HepG2 (cell line): ENCODE data around the gene WDR35. TPM values are rescaled to one million over a fixed set of nuclear protein-coding genes. Genes with fewer than 3 reads are reported as not detected.

Experiments used
- CCDC6 ChIP-seq: sonication (generic); formaldehyde crosslinking; IDR thresholded peaks from 2 replicates; pipeline ENCODE4 v1.8.1; 2022; ENCODE audit warnings: mild to moderate bottlenecking, missing genetic modification reagents, moderate library complexity
- DPF2 ChIP-seq: sonication (generic); formaldehyde crosslinking; IDR thresholded peaks from 2 replicates; pipeline ENCODE4 v1.4.0; 2020; ENCODE audit warnings: mild to moderate bottlenecking, low read depth, missing genetic modification reagents, borderline replicate concordance
- HOXA5 ChIP-seq: sonication (generic); formaldehyde crosslinking; IDR thresholded peaks from 2 replicates; pipeline ENCODE4 v1.4.0; 2020; ENCODE audit warnings: missing genetic modification reagents
- KLF15 ChIP-seq: sonication (generic); formaldehyde crosslinking; IDR thresholded peaks from 2 replicates; pipeline ENCODE4 v1.8.1; 2023; ENCODE audit warnings: borderline replicate concordance, mild to moderate bottlenecking, inconsistent platforms, missing genetic modification reagents, mixed read lengths
- MEF2D ChIP-seq: sonication (generic); formaldehyde crosslinking; IDR thresholded peaks from 2 replicates; pipeline ENCODE4 v1.5.1; 2020; ENCODE audit warnings: mild to moderate bottlenecking, missing genetic modification reagents
- NFIC ChIP-seq: IDR thresholded peaks from 2 replicates; pipeline ENCODE4 v1.6.1; 2012; ENCODE audit warnings: mild to moderate bottlenecking, low read length, inconsistent platforms
- SNAPC2 ChIP-seq: sonication (generic); formaldehyde crosslinking; IDR thresholded peaks from 2 replicates; pipeline ENCODE4 v1.8.1; 2022; ENCODE audit warnings: mild to moderate bottlenecking, missing genetic modification reagents
- TEAD3 ChIP-seq: optimal IDR thresholded peaks from 2 replicates; pipeline ENCODE3; 2016; ENCODE audit warnings: borderline replicate concordance
- ZNF121 ChIP-seq: sonication (generic); formaldehyde crosslinking; IDR thresholded peaks from 2 replicates; pipeline ENCODE4 v1.5.0; 2020; ENCODE audit warnings: mild to moderate bottlenecking, missing genetic modification reagents
- ZNF317 ChIP-seq: sonication (generic); formaldehyde crosslinking; IDR thresholded peaks from 2 replicates; pipeline ENCODE4 v1.5.0; 2020; ENCODE audit warnings: mild to moderate bottlenecking, missing genetic modification reagents
- ZNF446 ChIP-seq: sonication (generic); formaldehyde crosslinking; IDR thresholded peaks from 2 replicates; pipeline ENCODE4 v1.5.0; 2020; ENCODE audit warnings: mild to moderate bottlenecking, missing genetic modification reagents
- ZNF496 ChIP-seq: sonication (generic); formaldehyde crosslinking; IDR thresholded peaks from 2 replicates; pipeline ENCODE4 v1.8.1; 2023; ENCODE audit warnings: mild to moderate bottlenecking, moderate library complexity, missing genetic modification reagents; ENCODE audit not compliant: insufficient replicate concordance
- ZNF775 ChIP-seq: sonication (generic); formaldehyde crosslinking; IDR thresholded peaks from 2 replicates; pipeline ENCODE4 v1.4.0; 2020; ENCODE audit warnings: missing genetic modification reagents, mild to moderate bottlenecking, moderate library complexity, borderline replicate concordance
- ZZZ3 ChIP-seq: sonication (generic); formaldehyde crosslinking; IDR thresholded peaks from 2 replicates; pipeline ENCODE4 v1.4.0; 2020; ENCODE audit warnings: missing genetic modification reagents, mild to moderate bottlenecking, borderline replicate concordance
- polyA plus RNA-seq, 8 experiments: library from polyadenylated mRNA; depleted of rRNA in 3 of 8; stranded (reverse) in 7 of 8; unstranded in 1 of 8; fragments of >200 nt; fragmentation: Illumina TruSeq in 4 of 8; extraction: Trizol in 4 of 8; gene quantifications; 2 replicates each; pipeline versions ENCODE4 v1.2.1 to v1.2.3, GENCODE V29; 2011 to 2016; ENCODE audit warnings: low read depth in 4 of 8, missing spikeins in 1 of 8, mixed read lengths in 1 of 8; ENCODE audit not compliant: insufficient read depth in 1 of 8
- total RNA-seq, 5 experiments: library from RNA; depleted of rRNA; stranded (reverse); fragments of >200 nt; fragmentation: Illumina TruSeq; extraction: Trizol; gene quantifications; 2 replicates each; pipeline ENCODE4 v1.2.3, GENCODE V29; 2016; ENCODE audit warnings: low read depth in 1 of 5
- TF ChIP-seq, protein P1 (sequence below): sonication (generic); formaldehyde crosslinking; IDR thresholded peaks from 2 replicates; pipeline ENCODE4 v1.5.1; 2020; ENCODE audit warnings: mild to moderate bottlenecking, missing genetic modification reagents
- TF ChIP-seq, protein P2 (sequence below): IDR thresholded peaks from 2 replicates; pipeline ENCODE4 v1.6.1; 2012; ENCODE audit warnings: low read depth, low read length, improper control_type of control experiment
- TF ChIP-seq, protein P3 (sequence below): IDR thresholded peaks from 2 replicates; pipeline ENCODE4 v1.6.1; 2016
- TF ChIP-seq, protein P4 (sequence below): sonication (generic); formaldehyde crosslinking; IDR thresholded peaks from 2 replicates; pipeline ENCODE4 v1.4.0; 2020; ENCODE audit warnings: missing genetic modification reagents

WDR35 gene
- total and polyA plus RNA-seq, 2 of the 13 experiments (the other 11 are each of a cell fraction or from before 2014, with no cell fraction given): 11.1 to 19.6 TPM

DNA sequence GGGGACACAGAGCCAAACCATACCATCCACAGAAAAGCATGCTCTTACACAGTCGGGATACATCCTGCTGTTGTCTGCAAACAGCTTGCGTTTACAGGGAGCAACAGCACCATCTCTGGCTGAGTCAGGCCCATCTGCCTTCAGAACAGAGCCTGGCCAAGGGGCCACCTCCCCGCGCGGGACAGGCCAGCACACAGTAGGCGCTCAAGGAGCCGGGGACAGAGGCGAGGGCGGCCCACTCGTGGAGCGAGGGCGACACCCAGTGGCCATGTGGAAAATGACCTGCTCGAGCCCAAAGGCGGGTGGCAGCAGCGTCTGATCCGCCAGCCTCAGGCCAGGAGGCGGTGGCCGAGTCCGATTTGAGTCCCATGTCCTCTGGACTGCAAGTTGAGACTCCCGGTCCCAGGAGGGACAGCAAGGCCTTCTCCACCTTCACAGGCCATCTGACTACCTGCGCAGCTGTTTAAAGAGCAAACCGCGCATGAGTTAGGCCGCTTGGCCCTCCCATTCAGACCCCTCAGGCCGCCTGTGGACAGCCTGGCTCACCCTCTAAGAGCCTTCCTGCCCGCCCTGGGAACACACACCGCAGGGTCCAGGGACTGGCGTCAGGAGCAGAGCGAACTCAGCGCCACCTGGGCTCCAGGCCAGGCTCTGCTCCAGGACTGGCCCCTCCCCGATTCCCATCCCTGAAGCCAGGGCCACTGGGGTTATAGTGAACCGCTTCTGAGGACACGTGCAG lies 126.4 kb downstream of the WDR35 start (continued):
- TF ChIP-seq, protein P1, sequence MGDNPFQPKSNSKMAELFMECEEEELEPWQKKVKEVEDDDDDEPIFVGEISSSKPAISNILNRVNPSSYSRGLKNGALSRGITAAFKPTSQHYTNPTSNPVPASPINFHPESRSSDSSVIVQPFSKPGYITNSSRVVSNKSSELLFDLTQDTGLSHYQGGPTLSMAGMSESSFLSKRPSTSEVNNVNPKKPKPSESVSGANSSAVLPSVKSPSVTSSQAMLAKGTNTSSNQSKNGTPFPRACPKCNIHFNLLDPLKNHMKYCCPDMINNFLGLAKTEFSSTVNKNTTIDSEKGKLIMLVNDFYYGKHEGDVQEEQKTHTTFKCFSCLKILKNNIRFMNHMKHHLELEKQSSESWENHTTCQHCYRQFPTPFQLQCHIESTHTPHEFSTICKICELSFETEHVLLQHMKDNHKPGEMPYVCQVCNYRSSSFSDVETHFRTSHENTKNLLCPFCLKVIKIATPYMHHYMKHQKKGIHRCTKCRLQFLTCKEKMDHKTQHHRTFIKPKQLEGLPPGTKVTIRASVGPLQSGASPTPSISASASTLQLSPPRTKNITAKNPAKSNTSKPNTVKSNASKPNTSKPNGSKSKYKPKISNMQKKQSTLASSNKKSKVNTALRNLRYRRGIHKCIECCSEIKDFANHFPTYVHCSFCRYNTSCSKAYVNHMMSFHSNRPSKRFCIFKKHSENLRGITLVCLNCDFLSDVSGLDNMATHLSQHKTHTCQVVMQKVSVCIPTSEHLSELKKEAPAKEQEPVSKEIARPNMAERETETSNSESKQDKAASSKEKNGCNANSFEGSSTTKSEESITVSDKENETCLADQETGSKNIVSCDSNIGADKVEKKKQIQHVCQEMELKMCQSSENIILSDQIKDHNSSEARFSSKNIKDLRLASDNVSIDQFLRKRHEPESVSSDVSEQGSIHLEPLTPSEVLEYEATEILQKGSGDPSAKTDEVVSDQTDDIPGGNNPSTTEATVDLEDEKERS (CRISPR knock-in tag): no peak; the same call in 1 of the 2 replicates
- TF ChIP-seq, protein P2, sequence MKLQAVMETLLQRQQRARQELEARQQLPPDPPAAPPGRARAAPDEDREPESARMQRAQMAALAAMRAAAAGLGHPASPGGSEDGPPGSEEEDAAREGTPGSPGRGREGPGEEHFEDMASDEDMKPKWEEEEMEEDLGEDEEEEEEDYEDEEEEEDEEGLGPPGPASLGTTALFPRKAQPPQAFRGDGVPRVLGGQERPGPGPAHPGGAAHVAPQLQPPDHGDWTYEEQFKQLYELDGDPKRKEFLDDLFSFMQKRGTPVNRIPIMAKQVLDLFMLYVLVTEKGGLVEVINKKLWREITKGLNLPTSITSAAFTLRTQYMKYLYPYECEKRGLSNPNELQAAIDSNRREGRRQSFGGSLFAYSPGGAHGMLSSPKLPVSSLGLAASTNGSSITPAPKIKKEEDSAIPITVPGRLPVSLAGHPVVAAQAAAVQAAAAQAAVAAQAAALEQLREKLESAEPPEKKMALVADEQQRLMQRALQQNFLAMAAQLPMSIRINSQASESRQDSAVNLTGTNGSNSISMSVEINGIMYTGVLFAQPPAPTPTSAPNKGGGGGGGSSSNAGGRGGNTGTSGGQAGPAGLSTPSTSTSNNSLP: no peak
- peak; percentile 5; the same call in 1 of the 2 replicates for TF ChIP-seq DPF2
- TF ChIP-seq, protein P3, sequence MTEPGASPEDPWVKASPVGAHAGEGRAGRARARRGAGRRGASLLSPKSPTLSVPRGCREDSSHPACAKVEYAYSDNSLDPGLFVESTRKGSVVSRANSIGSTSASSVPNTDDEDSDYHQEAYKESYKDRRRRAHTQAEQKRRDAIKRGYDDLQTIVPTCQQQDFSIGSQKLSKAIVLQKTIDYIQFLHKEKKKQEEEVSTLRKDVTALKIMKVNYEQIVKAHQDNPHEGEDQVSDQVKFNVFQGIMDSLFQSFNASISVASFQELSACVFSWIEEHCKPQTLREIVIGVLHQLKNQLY (CRISPR knock-in tag): 0 out of 2 replicates have a peak, but pooled peaks have one; percentile 12
- no peak for TF ChIP-seq ZNF496 (CRISPR knock-in tag)
- no peak for TF ChIP-seq NFIC
- TF ChIP-seq HOXA5 (CRISPR knock-in tag): peak; percentile 78; the same call in 1 of the 2 replicates
- peak; percentile 29 for TF ChIP-seq TEAD3 (CRISPR knock-in tag)
- peak; percentile 94 for TF ChIP-seq CCDC6
- TF ChIP-seq, protein P4, sequence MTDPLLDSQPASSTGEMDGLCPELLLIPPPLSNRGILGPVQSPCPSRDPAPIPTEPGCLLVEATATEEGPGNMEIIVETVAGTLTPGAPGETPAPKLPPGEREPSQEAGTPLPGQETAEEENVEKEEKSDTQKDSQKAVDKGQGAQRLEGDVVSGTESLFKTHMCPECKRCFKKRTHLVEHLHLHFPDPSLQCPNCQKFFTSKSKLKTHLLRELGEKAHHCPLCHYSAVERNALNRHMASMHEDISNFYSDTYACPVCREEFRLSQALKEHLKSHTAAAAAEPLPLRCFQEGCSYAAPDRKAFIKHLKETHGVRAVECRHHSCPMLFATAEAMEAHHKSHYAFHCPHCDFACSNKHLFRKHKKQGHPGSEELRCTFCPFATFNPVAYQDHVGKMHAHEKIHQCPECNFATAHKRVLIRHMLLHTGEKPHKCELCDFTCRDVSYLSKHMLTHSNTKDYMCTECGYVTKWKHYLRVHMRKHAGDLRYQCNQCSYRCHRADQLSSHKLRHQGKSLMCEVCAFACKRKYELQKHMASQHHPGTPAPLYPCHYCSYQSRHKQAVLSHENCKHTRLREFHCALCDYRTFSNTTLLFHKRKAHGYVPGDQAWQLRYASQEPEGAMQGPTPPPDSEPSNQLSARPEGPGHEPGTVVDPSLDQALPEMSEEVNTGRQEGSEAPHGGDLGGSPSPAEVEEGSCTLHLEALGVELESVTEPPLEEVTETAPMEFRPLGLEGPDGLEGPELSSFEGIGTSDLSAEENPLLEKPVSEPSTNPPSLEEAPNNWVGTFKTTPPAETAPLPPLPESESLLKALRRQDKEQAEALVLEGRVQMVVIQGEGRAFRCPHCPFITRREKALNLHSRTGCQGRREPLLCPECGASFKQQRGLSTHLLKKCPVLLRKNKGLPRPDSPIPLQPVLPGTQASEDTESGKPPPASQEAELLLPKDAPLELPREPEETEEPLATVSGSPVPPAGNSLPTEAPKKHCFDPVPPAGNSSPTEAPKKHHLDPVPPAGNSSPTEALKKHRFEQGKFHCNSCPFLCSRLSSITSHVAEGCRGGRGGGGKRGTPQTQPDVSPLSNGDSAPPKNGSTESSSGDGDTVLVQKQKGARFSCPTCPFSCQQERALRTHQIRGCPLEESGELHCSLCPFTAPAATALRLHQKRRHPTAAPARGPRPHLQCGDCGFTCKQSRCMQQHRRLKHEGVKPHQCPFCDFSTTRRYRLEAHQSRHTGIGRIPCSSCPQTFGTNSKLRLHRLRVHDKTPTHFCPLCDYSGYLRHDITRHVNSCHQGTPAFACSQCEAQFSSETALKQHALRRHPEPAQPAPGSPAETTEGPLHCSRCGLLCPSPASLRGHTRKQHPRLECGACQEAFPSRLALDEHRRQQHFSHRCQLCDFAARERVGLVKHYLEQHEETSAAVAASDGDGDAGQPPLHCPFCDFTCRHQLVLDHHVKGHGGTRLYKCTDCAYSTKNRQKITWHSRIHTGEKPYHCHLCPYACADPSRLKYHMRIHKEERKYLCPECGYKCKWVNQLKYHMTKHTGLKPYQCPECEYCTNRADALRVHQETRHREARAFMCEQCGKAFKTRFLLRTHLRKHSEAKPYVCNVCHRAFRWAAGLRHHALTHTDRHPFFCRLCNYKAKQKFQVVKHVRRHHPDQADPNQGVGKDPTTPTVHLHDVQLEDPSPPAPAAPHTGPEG (CRISPR knock-in tag): peak; percentile 71; the same call in 1 of the 2 replicates
- TF ChIP-seq SNAPC2 (CRISPR knock-in tag): no peak
- TF ChIP-seq ZNF317 (CRISPR knock-in tag): peak; percentile 25
- peak; percentile 38; the same call in 1 of the 2 replicates for TF ChIP-seq MEF2D (CRISPR knock-in tag)
- peak; percentile 74 for TF ChIP-seq ZZZ3
- no peak for TF ChIP-seq ZNF446
- TF ChIP-seq ZNF121 (CRISPR knock-in tag): 0 out of 2 replicates have a peak, but pooled peaks have one; percentile 16
- no peak for TF ChIP-seq KLF15 (CRISPR knock-in tag)
- no peak for TF ChIP-seq ZNF775
